IMR-90 (cell line): Measurements from ENCODE around the gene MSRB1. TPM values are rescaled to one million over a fixed set of nuclear protein-coding genes. Genes with fewer than 3 reads are reported as not detected.

Experiments
- ATAC-seq: fragments of 200-7000 bp; cut with Tn5 transposase; 2 replicates; pipeline ENCODE4 v1.9.1; 2020; ENCODE audit warnings: low read depth, mild to moderate bottlenecking, moderate library complexity
- BruUV-seq: library from RNA; stranded (reverse); fragments of 400-500 nt; replicated peaks from 2 replicates; lab custom pipeline; 2021; lab: Mats Ljungman, UMichigan
- CTCF ChIA-PET: fragments of 300-600 bp; formaldehyde crosslinking; extraction: SDS; loops from one replicate; lab custom pipeline; 2021; ENCODE audit warnings: antibody characterized with exemption; lab: Yijun Ruan, JAX
- POLR2A ChIA-PET: fragments of 300-600 bp; sonication (Branson Sonifier 250); formaldehyde crosslinking; loops from one replicate; lab custom pipeline; 2022; ENCODE audit warnings: antibody characterized with exemption; ENCODE audit not compliant: unreplicated experiment; lab: Charles Lee
- DNase-seq: peaks from one replicate; pipeline ENCODE4 v3.0.0; 2013
- H2AFZ ChIP-seq: replicated peaks from 2 replicates; pipeline ENCODE3; 2013; ENCODE audit warnings: low read length, mild to moderate bottlenecking; ENCODE audit not compliant: poor library complexity
- H2AK5ac ChIP-seq: 2 replicates; pipeline ENCODE4 v1.6.1; 2013; ENCODE audit warnings: low read depth, low read length, inconsistent platforms
- H2AK9ac ChIP-seq: replicated peaks from 2 replicates; pipeline ENCODE3; 2013; ENCODE audit warnings: mild to moderate bottlenecking, low read depth, low read length, moderate library complexity; ENCODE audit not compliant: poor library complexity
- H2BK120ac ChIP-seq: 2 replicates; pipeline ENCODE4 v1.6.1; 2013; ENCODE audit warnings: low read depth, low read length, inconsistent platforms
- H2BK15ac ChIP-seq: 3 replicates; pipeline ENCODE4 v1.6.1; 2013; ENCODE audit warnings: low read depth, low read length, inconsistent platforms
- H2BK20ac ChIP-seq: 2 replicates; pipeline ENCODE4 v1.6.1; 2013; ENCODE audit warnings: low read depth, mild to moderate bottlenecking, inconsistent platforms, low read length, moderate library complexity
- H2BK5ac ChIP-seq: 2 replicates; pipeline ENCODE4 v1.6.1; 2013; ENCODE audit warnings: mild to moderate bottlenecking, low read depth, low read length, inconsistent platforms; ENCODE audit not compliant: poor library complexity, severe bottlenecking
- H3K14ac ChIP-seq: replicated peaks from 2 replicates; pipeline ENCODE4 v1.6.1; 2013; ENCODE audit warnings: low read depth, low read length, inconsistent platforms
- H3K18ac ChIP-seq: 2 replicates; pipeline ENCODE4 v1.6.1; 2013; ENCODE audit warnings: low read depth, low read length, control low read depth
- H3K23ac ChIP-seq: 2 replicates; pipeline ENCODE4 v1.6.1; 2013; ENCODE audit warnings: low read depth, low read length, inconsistent platforms
- H3K27ac ChIP-seq: 2 replicates; pipeline ENCODE4 v1.5.1; 2013; ENCODE audit warnings: mild to moderate bottlenecking, control low read depth, low read length; ENCODE audit not compliant: insufficient read depth
- H3K27me3 ChIP-seq: 2 replicates; pipeline ENCODE4 v1.6.1; 2013; ENCODE audit warnings: low read length; ENCODE audit not compliant: control insufficient read depth, insufficient read depth
- H3K36me3 ChIP-seq: 2 replicates; pipeline ENCODE4 v1.6.1; 2013; ENCODE audit warnings: low read length, mixed read lengths; ENCODE audit not compliant: control insufficient read depth, insufficient read depth
- H3K4ac ChIP-seq: 2 replicates; pipeline ENCODE4 v1.6.1; 2013; ENCODE audit warnings: low read depth, low read length, inconsistent platforms
- H3K4me1 ChIP-seq: 2 replicates; pipeline ENCODE4 v1.6.1; 2013; ENCODE audit warnings: low read length, mixed read lengths; ENCODE audit not compliant: control insufficient read depth, insufficient read depth
- H3K4me2 ChIP-seq: 2 replicates; pipeline ENCODE4 v1.6.1; 2013; ENCODE audit warnings: low read depth, mild to moderate bottlenecking, control low read depth, low read length, moderate library complexity
- H3K4me3 ChIP-seq: 2 replicates; pipeline ENCODE4 v1.5.1; 2013; ENCODE audit warnings: low read depth, mild to moderate bottlenecking, control low read depth, low read length, moderate library complexity; ENCODE audit not compliant: insufficient read depth
- H3K56ac ChIP-seq: 2 replicates; pipeline ENCODE4 v1.6.1; 2013; ENCODE audit warnings: low read length, inconsistent platforms; ENCODE audit not compliant: insufficient read depth; ENCODE audit errors: extremely low read depth
- H3K79me1 ChIP-seq, 2 experiments: 2 replicates each; pipeline ENCODE4 v1.6.1; 2013; ENCODE audit warnings: low read length in 2 of 2, inconsistent platforms in 1 of 2, low read depth in 1 of 2
- H3K9ac ChIP-seq: 2 replicates; pipeline ENCODE4 v1.6.1; 2013; ENCODE audit warnings: low read depth, low read length, control low read depth
- H3K9me1 ChIP-seq: 2 replicates; pipeline ENCODE4 v1.6.1; 2013; ENCODE audit warnings: low read length, inconsistent platforms; ENCODE audit not compliant: insufficient read depth
- H3K9me3 ChIP-seq: 2 replicates; pipeline ENCODE4 v1.6.1; 2013; ENCODE audit warnings: low read length; ENCODE audit not compliant: control insufficient read depth, insufficient read depth
- H4K20me1 ChIP-seq: 2 replicates; pipeline ENCODE4 v1.6.1; 2013; ENCODE audit warnings: low read length, inconsistent platforms; ENCODE audit not compliant: insufficient read depth
- H4K5ac ChIP-seq: 2 replicates; pipeline ENCODE4 v1.6.1; 2013; ENCODE audit warnings: mild to moderate bottlenecking, low read depth, low read length, control low read depth
- H4K8ac ChIP-seq, 2 experiments: 2 replicates each; pipeline ENCODE4 v1.6.1; 2013; ENCODE audit warnings: low read depth in 2 of 2, low read length in 2 of 2, control low read depth in 1 of 2, inconsistent platforms in 1 of 2
- H4K91ac ChIP-seq: 2 replicates; pipeline ENCODE4 v1.6.1; 2013; ENCODE audit warnings: low read depth, low read length, inconsistent platforms; ENCODE audit not compliant: insufficient read depth
- CHD1 ChIP-seq: IDR thresholded peaks from 2 replicates; pipeline ENCODE4 v1.6.1; 2012; ENCODE audit warnings: low read depth, low read length, improper control_type of control experiment
- ELK1 ChIP-seq: fragments of 150-350 bp; IDR thresholded peaks from 2 replicates; pipeline ENCODE4 v1.6.1; 2016; ENCODE audit warnings: low read depth, mild to moderate bottlenecking, low read length, moderate library complexity, borderline replicate concordance
- FOS ChIP-seq: fragments of 150-350 bp; IDR thresholded peaks from 2 replicates; pipeline ENCODE4 v1.6.1; 2016; ENCODE audit warnings: low read depth, low read length
- MXI1 ChIP-seq: IDR thresholded peaks from 2 replicates; pipeline ENCODE4 v1.6.1; 2012; ENCODE audit warnings: low read depth, mild to moderate bottlenecking, low read length, moderate library complexity, borderline replicate concordance
- NFE2L2 ChIP-seq: fragments of 150-350 bp; IDR thresholded peaks from 2 replicates; pipeline ENCODE4 v1.6.1; 2016; ENCODE audit warnings: low read depth, mild to moderate bottlenecking, low read length
- POLR2A ChIP-seq: IDR thresholded peaks from 2 replicates; pipeline ENCODE4 v1.6.1; 2012; ENCODE audit warnings: mild to moderate bottlenecking, low read depth, low read length
- RAD21 ChIP-seq: IDR thresholded peaks from 2 replicates; pipeline ENCODE4 v1.6.1; 2012; ENCODE audit warnings: low read length, improper control_type of control experiment
- RCOR1 ChIP-seq: IDR thresholded peaks from 2 replicates; pipeline ENCODE4 v1.6.1; 2012; ENCODE audit warnings: mild to moderate bottlenecking, low read length, improper control_type of control experiment; ENCODE audit not compliant: insufficient replicate concordance
- SMC3 ChIP-seq: fragments of 150-350 bp; IDR thresholded peaks from 2 replicates; pipeline ENCODE4 v1.6.1; 2016; ENCODE audit warnings: low read depth, mild to moderate bottlenecking, antibody characterized with exemption, low read length, moderate library complexity
- WGBS, 2 experiments: methylation state at CpG; one replicate each; pipeline versions ENCODE4 v1.1.5 to v1.1.7; 2013; ENCODE audit warnings: missing lambda C conversion rate in 2 of 2; ENCODE audit not compliant: insufficient read length in 1 of 2; ENCODE audit errors: extremely low coverage in 2 of 2; 5-methylcytosine and 5-hydroxymethylcytosine counted together
- dilution Hi-C: fragments of 300-500 bp; cut with HindIII; formaldehyde crosslinking; loops from one replicate; pipeline ENCODE4 v1.14.3; 2018; ENCODE audit warnings: low sequenced_read_pairs; ENCODE audit not compliant: unreplicated experiment
- in situ Hi-C: fragments of 300-500 bp; cut with MboI; formaldehyde crosslinking; loops from 3 replicates; pipeline ENCODE4 v1.14.3; 2019; ENCODE audit warnings: low sequenced_read_pairs, inconsistent platforms, mixed read lengths
- intact Hi-C: fragments of 100-400 bp; cut with micrococcal nuclease; formaldehyde crosslinking; loops from 2 replicates; pipeline ENCODE4 v1.10.0; 2022
- polyA plus RNA-seq, 3 experiments: library from polyadenylated mRNA; depleted of rRNA; stranded (reverse); fragments of >200 nt; gene quantifications; 2 replicates each; pipeline ENCODE4 v1.2.3, GENCODE V29; 2012; ENCODE audit warnings: low replicate concordance in 1 of 3
- total RNA-seq: library from RNA; depleted of rRNA; stranded (reverse); fragments of >200 nt; gene quantifications from 2 replicates; pipeline ENCODE4 v1.2.3, GENCODE V29; 2012

The MSRB1 gene
- total and polyA plus RNA-seq, 2 of the 4 experiments (the other 2 are of a cell fraction), result 17.0 to 32.3 TPM

DNA sequence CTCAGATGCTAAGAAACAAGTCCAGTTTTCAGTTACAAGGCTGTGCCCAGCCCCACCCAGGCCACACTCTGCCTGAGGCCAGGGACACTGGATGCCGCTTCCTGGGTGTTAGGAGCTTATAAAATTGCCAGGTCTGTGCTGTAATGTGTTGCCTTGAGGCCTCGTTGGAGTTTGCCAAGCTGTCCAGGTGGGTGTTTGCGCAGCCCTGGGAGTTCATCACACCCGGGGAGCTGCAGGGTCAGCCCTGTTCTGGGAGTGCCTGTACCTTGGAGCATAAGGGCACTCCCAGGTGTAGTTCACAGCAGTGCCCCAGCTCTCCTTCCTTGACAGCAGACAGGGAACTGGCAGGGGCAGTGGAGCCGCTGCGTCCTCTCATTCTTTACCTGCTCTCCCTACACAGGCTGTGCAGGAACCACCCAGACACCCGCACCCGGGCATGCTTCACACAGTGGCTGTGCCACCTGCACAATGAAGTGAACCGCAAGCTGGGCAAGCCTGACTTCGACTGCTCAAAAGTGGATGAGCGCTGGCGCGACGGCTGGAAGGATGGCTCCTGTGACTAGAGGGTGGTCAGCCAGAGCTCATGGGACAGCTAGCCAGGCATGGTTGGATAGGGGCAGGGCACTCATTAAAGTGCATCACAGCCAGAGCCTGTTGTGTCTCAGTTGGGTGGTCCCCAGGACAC is 42.6 kb upstream of the MSRB1 start:
- Histone ChIP-seq H3K27me3 (peaks cover 32% of the 10 kb centered on the region), H3K79me1 (peaks cover 21 to 29% of the 10 kb centered on the region in 2 experiments), H3K9me1 (peaks cover 9% of the 10 kb centered on the region), H2AFZ (peak overlapping the region; percentile 14), H2BK5ac (no peak overlapping the region), H2BK15ac (no peak overlapping the region), H4K91ac (0 out of 2 replicates have a peak overlapping the region, but pooled peaks have one; percentile 28), H4K8ac (peak overlapping the region in 1 of 2 experiments; percentile 53; a peak in 1 of 4 replicates), H3K36me3 (peaks cover 13% of the 10 kb centered on the region), H2BK120ac (no peak overlapping the region), H4K5ac (no peak overlapping the region), H3K27ac (no peak overlapping the region), H3K9me3 (no peaks in the 10 kb centered on the region), H3K4ac (no peak overlapping the region), H3K14ac (no peak overlapping the region), H2AK5ac (no peak overlapping the region), H3K9ac (no peak overlapping the region), H3K56ac (no peak overlapping the region), H2BK20ac (no peak overlapping the region), H3K23ac (peak overlapping the region; percentile 89), H3K4me2 (no peak overlapping the region; the same call in 1 of the 2 replicates), H3K4me3 (no peak overlapping the region), H3K18ac (no peak overlapping the region), H3K4me1 (peaks cover 11% of the 10 kb centered on the region), H4K20me1 (no peaks in the 10 kb centered on the region; the same call in 1 of the 2 replicates), H2AK9ac (peak overlapping the region; percentile 35)
- intact Hi-C loops, result no loop called here
- ChIA-PET CTCF (no interaction called here), POLR2A (no interaction called here)
- TF ChIP-seq ELK1, result no peak
- TF ChIP-seq POLR2A, result no peak
- TF ChIP-seq CHD1, result no peak
- no peak for TF ChIP-seq RAD21
- TF ChIP-seq NFE2L2, result no peak
- TF ChIP-seq SMC3, result no peak
- TF ChIP-seq FOS, result no peak
- no peak for TF ChIP-seq MXI1
- no peak for TF ChIP-seq RCOR1
- WGBS, 2 experiments, result 95% methylated on average over 9 of the region's 14 CpGs; no CpG with 5 or more reads in 1 of the 2 experiments
- no TSS peak for BruUV-seq
- DNase-seq (no peak), ATAC-seq (no peak)
- in situ Hi-C loops, result no loop called here
- dilution Hi-C loops, result no loop called here
